Measurements from ENCODE around the gene ZNF598. TPM values are rescaled to one million over a fixed set of nuclear protein-coding genes. Genes with fewer than 3 reads are reported as not detected.
A peak's percentile ranks its signal among the peaks of the same experiment; 100 is the strongest.

ZNF598 gene
- total and polyA plus RNA-seq, 2 of the 13 experiments (the other 11 are each of a cell fraction or from before 2014, with no cell fraction given): 13.5 to 14.2 TPM

GRCh38 chr16:1993731-1994131 is 15.9 kb downstream of the ZNF598 start:
- Histone ChIP-seq H3K27me3 (ENCODE audit: control insufficient read depth in 1 of 2, insufficient read depth in 2 of 2, low read length in 2 of 2) (peaks cover 0 to 8% of the 10 kb centered on the region in 2 experiments; a peak in 2 of 5 replicates), H3K4me1 (ENCODE audit: insufficient read depth, low read length) (peaks cover 37% of the 10 kb centered on the region), H3K36me3 (replicated peaks in 1 of 2; ENCODE audit: control insufficient read depth in 1 of 2, insufficient read depth in 2 of 2, low read length in 2 of 2) (peaks cover 0 to 4% of the 10 kb centered on the region in 2 experiments; a peak in 2 of 5 replicates), H4K20me1 (ENCODE audit: insufficient read depth, low read length) (no peaks in the 10 kb centered on the region), H3K27ac (ENCODE audit: extremely low read length, insufficient read depth, low read length) (no peak overlapping the region), H3K4me2 (ENCODE audit: low read depth, low read length) (peak overlapping the region; percentile 34; the same call in 1 of the 2 replicates), H3K4me3 (replicated peaks in 1 of 3; ENCODE audit: insufficient read depth in 1 of 3, low read depth in 2 of 3, low read length in 3 of 3) (peak overlapping the region in 1 of 3 experiments; percentile 5; a peak in 1 of 6 replicates), H3K9me3 (ENCODE audit: low read length) (no peaks in the 10 kb centered on the region), H2AFZ (ENCODE audit: low read length) (no peak overlapping the region), H3K9ac (ENCODE audit: insufficient read depth, low read depth, low read length) (no peak overlapping the region), H3K79me2 (ENCODE audit: insufficient read depth, low read length) (no peaks in the 10 kb centered on the region)
- DNase-seq (ENCODE audit: low spot score): peak; percentile 79
- ATAC-seq: peak; percentile 68
- FAIRE-seq: peak; percentile 82
- intact Hi-C loops (cut with micrococcal nuclease; ENCODE audit: unreplicated experiment): no loop called here
- POLR2A ChIA-PET: interaction anchor here (0.8 to 2.6 kb wide), 8 partner anchors 9 to 161 kb away, joined by 3 to 16 read pairs (median 7); partner anchors contain the start of genes GFER, RPS2 and TRAF7
- no TSS peak for BruUV-seq (replicated peaks)
- 7% methylated on average over 2 of the region's 2 CpGs for WGBS (ENCODE audit: low lambda C conversion rate)
- CTCF ChIA-PET (ENCODE audit: low intra/inter-chr PET ratio, low total read pairs): no interaction called here
- in situ Hi-C loops (cut with HindIII; ENCODE audit: extremely low pct_ligation_motif_present, low pct_unique_long_range_greater_than_20kb): no loop called here
- TF ChIP-seq ZNF619 (CRISPR knock-in tag; IDR thresholded peaks at IDR 0.05): no peak
- no peak for TF ChIP-seq ATF7-NPFF (CRISPR knock-in tag; IDR thresholded peaks at IDR 0.05; ENCODE audit: low read depth)
- TF ChIP-seq CEBPG (CRISPR knock-in tag; IDR thresholded peaks at IDR 0.05): peak; percentile 89
- peak; percentile 8 for TF ChIP-seq YY1 (IDR thresholded peaks at IDR 0.05; ENCODE audit: insufficient read depth, insufficient replicate concordance, low read depth, low read length)
- TF ChIP-seq ZNF687 (CRISPR knock-in tag; IDR thresholded peaks at IDR 0.05): peak; percentile 81
- peak; percentile 45; the same call in 1 of the 2 replicates for TF ChIP-seq FOXA1 (IDR thresholded peaks at IDR 0.05)
- TF ChIP-seq FOXA1 (CRISPR knock-in tag; IDR thresholded peaks at IDR 0.05): peak; percentile 94
- TF ChIP-seq ZBED4 (CRISPR knock-in tag; IDR thresholded peaks at IDR 0.05; ENCODE audit: borderline replicate concordance): peak; percentile 76; the same call in 1 of the 2 replicates
- TF ChIP-seq CEBPB (IDR thresholded peaks at IDR 0.05; ENCODE audit: borderline replicate concordance, low read depth, low read length): peak; percentile 93
- TF ChIP-seq MAX (IDR thresholded peaks at IDR 0.05): 0 out of 2 replicates have a peak, but pooled peaks have one; percentile 32
- peak; percentile 87 for TF ChIP-seq FOXA3 (CRISPR knock-in tag; IDR thresholded peaks at IDR 0.05)
- peak; percentile 68 for TF ChIP-seq FOSL2 (CRISPR knock-in tag; IDR thresholded peaks at IDR 0.05)
- TF ChIP-seq ZNF3 (CRISPR knock-in tag; IDR thresholded peaks at IDR 0.05): peak; percentile 98
- TF ChIP-seq, protein P1, sequence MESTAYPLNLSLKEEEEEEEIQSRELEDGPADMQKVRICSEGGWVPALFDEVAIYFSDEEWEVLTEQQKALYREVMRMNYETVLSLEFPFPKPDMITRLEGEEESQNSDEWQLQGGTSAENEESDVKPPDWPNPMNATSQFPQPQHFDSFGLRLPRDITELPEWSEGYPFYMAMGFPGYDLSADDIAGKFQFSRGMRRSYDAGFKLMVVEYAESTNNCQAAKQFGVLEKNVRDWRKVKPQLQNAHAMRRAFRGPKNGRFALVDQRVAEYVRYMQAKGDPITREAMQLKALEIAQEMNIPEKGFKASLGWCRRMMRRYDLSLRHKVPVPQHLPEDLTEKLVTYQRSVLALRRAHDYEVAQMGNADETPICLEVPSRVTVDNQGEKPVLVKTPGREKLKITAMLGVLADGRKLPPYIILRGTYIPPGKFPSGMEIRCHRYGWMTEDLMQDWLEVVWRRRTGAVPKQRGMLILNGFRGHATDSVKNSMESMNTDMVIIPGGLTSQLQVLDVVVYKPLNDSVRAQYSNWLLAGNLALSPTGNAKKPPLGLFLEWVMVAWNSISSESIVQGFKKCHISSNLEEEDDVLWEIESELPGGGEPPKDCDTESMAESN (CRISPR knock-in tag; conservative IDR thresholded peaks at IDR 0.05): 0 out of 2 replicates have a peak, but pooled peaks have one; percentile 32

All from HepG2 (cell line).